Measurements from ENCODE around the gene EYS.

Gene EYS

GRCh38 chr6:64123761-64124633 lies 1583.0 kb downstream of the EYS start:
- Histone ChIP-seq H3K36me3 (ENCODE audit: insufficient read depth, low read length) (no peaks in the 10 kb centered on the region), H3K4me2 (ENCODE audit: low read length) (no peak overlapping the region), H3K4me1 (ENCODE audit: control insufficient read depth, insufficient read depth, low read length) (no peaks in the 10 kb centered on the region), H3K9ac (ENCODE audit: low read depth, low read length) (no peak overlapping the region), H3K27me3 (ENCODE audit: control insufficient read depth, insufficient read depth, low read length) (no peaks in the 10 kb centered on the region), H3K4me3 (ENCODE audit: low read length) (no peak overlapping the region), H3K9me3 (replicated peaks; ENCODE audit: low read length) (no peaks in the 10 kb centered on the region)

- no peaks in the 10 kb centered on the region for H3K27me3 ChIP-seq (ENCODE audit: control insufficient read depth, insufficient read depth, low read length)
Observed at GRCh38 chr6:64122712-64123375, 1584.2 kb downstream of the EYS start.

GRCh38 chr6:64121011-64121565 lies 1585.9 kb downstream of the EYS start:
- Histone ChIP-seq H3K4me2 (ENCODE audit: low read length) (no peak overlapping the region), H3K9me3 (replicated peaks; ENCODE audit: low read length) (no peaks in the 10 kb centered on the region), H3K27me3 (ENCODE audit: control insufficient read depth, insufficient read depth, low read length) (no peaks in the 10 kb centered on the region), H3K9ac (ENCODE audit: low read depth, low read length) (no peak overlapping the region), H3K4me1 (ENCODE audit: control insufficient read depth, insufficient read depth, low read length) (no peaks in the 10 kb centered on the region), H3K36me3 (ENCODE audit: insufficient read depth, low read length) (no peaks in the 10 kb centered on the region), H3K4me3 (ENCODE audit: low read length) (no peak overlapping the region)

More at GRCh38 chr6:64122712-64123375, 1584.2 kb downstream of the EYS start:
- Histone ChIP-seq H3K9ac (ENCODE audit: low read depth, low read length) (no peak overlapping the region), H3K4me2 (ENCODE audit: low read length) (no peak overlapping the region), H3K4me1 (ENCODE audit: control insufficient read depth, insufficient read depth, low read length) (no peaks in the 10 kb centered on the region), H3K36me3 (ENCODE audit: insufficient read depth, low read length) (no peaks in the 10 kb centered on the region), H3K9me3 (replicated peaks; ENCODE audit: low read length) (no peaks in the 10 kb centered on the region), H3K4me3 (ENCODE audit: low read length) (no peak overlapping the region)

GRCh38 chr6:64113704-64114103 lies 1593.3 kb downstream of the EYS start:
- Histone ChIP-seq H3K4me3 (ENCODE audit: low read length) (no peak overlapping the region), H3K36me3 (ENCODE audit: insufficient read depth, low read length) (no peaks in the 10 kb centered on the region), H3K9ac (ENCODE audit: low read depth, low read length) (no peak overlapping the region), H3K4me1 (ENCODE audit: control insufficient read depth, insufficient read depth, low read length) (no peaks in the 10 kb centered on the region), H3K27me3 (ENCODE audit: control insufficient read depth, insufficient read depth, low read length) (no peaks in the 10 kb centered on the region), H3K9me3 (replicated peaks; ENCODE audit: low read length) (peaks cover 3% of the 10 kb centered on the region), H3K4me2 (ENCODE audit: low read length) (no peak overlapping the region)

- no peaks in the 10 kb centered on the region for H3K27me3 ChIP-seq (ENCODE audit: control insufficient read depth, insufficient read depth, low read length)
- no peaks in the 10 kb centered on the region for H3K36me3 ChIP-seq (ENCODE audit: insufficient read depth, low read length)
- H3K4me1 ChIP-seq (ENCODE audit: control insufficient read depth, insufficient read depth, low read length), result no peaks in the 10 kb centered on the region
- H3K4me3 ChIP-seq (ENCODE audit: low read length), result no peak overlapping the region
- no peaks in the 10 kb centered on the region for H3K9me3 ChIP-seq (replicated peaks; ENCODE audit: low read length)
- no peak overlapping the region for H3K4me2 ChIP-seq (ENCODE audit: low read length)
- no peak overlapping the region for H3K9ac ChIP-seq (ENCODE audit: low read depth, low read length)
Observed at GRCh38 chr6:64104051-64104450, 1603.0 kb downstream of the EYS start.

GRCh38 chr6:64103480-64103879 lies 1603.5 kb downstream of the EYS start:
- H3K4me2 ChIP-seq (ENCODE audit: low read length), result no peak overlapping the region
- no peaks in the 10 kb centered on the region for H3K4me1 ChIP-seq (ENCODE audit: control insufficient read depth, insufficient read depth, low read length)
- H3K9me3 ChIP-seq (replicated peaks; ENCODE audit: low read length), result no peaks in the 10 kb centered on the region
- no peak overlapping the region for H3K9ac ChIP-seq (ENCODE audit: low read depth, low read length)
- H3K4me3 ChIP-seq (ENCODE audit: low read length), result no peak overlapping the region
- no peaks in the 10 kb centered on the region for H3K36me3 ChIP-seq (ENCODE audit: insufficient read depth, low read length)
- no peaks in the 10 kb centered on the region for H3K27me3 ChIP-seq (ENCODE audit: control insufficient read depth, insufficient read depth, low read length)

GRCh38 chr6:64100702-64101303 lies 1606.2 kb downstream of the EYS start:
- no peaks in the 10 kb centered on the region for H3K9me3 ChIP-seq (replicated peaks; ENCODE audit: low read length)
- H3K27me3 ChIP-seq (ENCODE audit: control insufficient read depth, insufficient read depth, low read length), result no peaks in the 10 kb centered on the region
- no peak overlapping the region for H3K4me3 ChIP-seq (ENCODE audit: low read length)
- no peaks in the 10 kb centered on the region for H3K4me1 ChIP-seq (ENCODE audit: control insufficient read depth, insufficient read depth, low read length)
- H3K4me2 ChIP-seq (ENCODE audit: low read length), result no peak overlapping the region
- no peaks in the 10 kb centered on the region for H3K36me3 ChIP-seq (ENCODE audit: insufficient read depth, low read length)
- no peak overlapping the region for H3K9ac ChIP-seq (ENCODE audit: low read depth, low read length)

- no peak overlapping the region for H3K9ac ChIP-seq (ENCODE audit: low read depth, low read length)
- H3K36me3 ChIP-seq (ENCODE audit: insufficient read depth, low read length), result no peaks in the 10 kb centered on the region
- H3K4me2 ChIP-seq (ENCODE audit: low read length), result no peak overlapping the region
- H3K9me3 ChIP-seq (replicated peaks; ENCODE audit: low read length), result no peaks in the 10 kb centered on the region
- H3K4me3 ChIP-seq (ENCODE audit: low read length), result no peak overlapping the region
- H3K4me1 ChIP-seq (ENCODE audit: control insufficient read depth, insufficient read depth, low read length), result no peaks in the 10 kb centered on the region
- no peaks in the 10 kb centered on the region for H3K27me3 ChIP-seq (ENCODE audit: control insufficient read depth, insufficient read depth, low read length)
Observed at GRCh38 chr6:64090352-64090751, 1616.7 kb downstream of the EYS start.

- Histone ChIP-seq H3K9ac (ENCODE audit: low read depth, low read length) (no peak overlapping the region), H3K4me1 (ENCODE audit: control insufficient read depth, insufficient read depth, low read length) (no peaks in the 10 kb centered on the region), H3K27me3 (ENCODE audit: control insufficient read depth, insufficient read depth, low read length) (no peaks in the 10 kb centered on the region), H3K9me3 (replicated peaks; ENCODE audit: low read length) (no peaks in the 10 kb centered on the region), H3K36me3 (ENCODE audit: insufficient read depth, low read length) (no peaks in the 10 kb centered on the region), H3K4me3 (ENCODE audit: low read length) (no peak overlapping the region), H3K4me2 (ENCODE audit: low read length) (no peak overlapping the region)
Observed at GRCh38 chr6:64085126-64085525, 1621.9 kb downstream of the EYS start.

GRCh38 chr6:64084185-64084663 lies 1622.8 kb downstream of the EYS start:
- Histone ChIP-seq H3K9me3 (replicated peaks; ENCODE audit: low read length) (no peaks in the 10 kb centered on the region), H3K9ac (ENCODE audit: low read depth, low read length) (no peak overlapping the region), H3K27me3 (ENCODE audit: control insufficient read depth, insufficient read depth, low read length) (no peaks in the 10 kb centered on the region), H3K36me3 (ENCODE audit: insufficient read depth, low read length) (no peaks in the 10 kb centered on the region), H3K4me3 (ENCODE audit: low read length) (no peak overlapping the region), H3K4me2 (ENCODE audit: low read length) (no peak overlapping the region), H3K4me1 (ENCODE audit: control insufficient read depth, insufficient read depth, low read length) (no peaks in the 10 kb centered on the region)

GRCh38 chr6:64083261-64083660 lies 1623.8 kb downstream of the EYS start:
- no peaks in the 10 kb centered on the region for H3K4me1 ChIP-seq (ENCODE audit: control insufficient read depth, insufficient read depth, low read length)
- no peaks in the 10 kb centered on the region for H3K9me3 ChIP-seq (replicated peaks; ENCODE audit: low read length)
- H3K4me3 ChIP-seq (ENCODE audit: low read length), result no peak overlapping the region
- no peak overlapping the region for H3K9ac ChIP-seq (ENCODE audit: low read depth, low read length)
- H3K36me3 ChIP-seq (ENCODE audit: insufficient read depth, low read length), result no peaks in the 10 kb centered on the region
- H3K27me3 ChIP-seq (ENCODE audit: control insufficient read depth, insufficient read depth, low read length), result no peaks in the 10 kb centered on the region
- H3K4me2 ChIP-seq (ENCODE audit: low read length), result no peak overlapping the region

Data from skeletal muscle satellite cell (primary cell).